ENCODE results near the gene KY. TPM values are rescaled to one million over a fixed set of nuclear protein-coding genes. Genes with fewer than 3 reads are reported as not detected.
A peak's percentile ranks its signal among the peaks of the same experiment; 100 is the strongest.

KY gene
- total RNA-seq, 2 donors from 2014 or later = not detected

DNA sequence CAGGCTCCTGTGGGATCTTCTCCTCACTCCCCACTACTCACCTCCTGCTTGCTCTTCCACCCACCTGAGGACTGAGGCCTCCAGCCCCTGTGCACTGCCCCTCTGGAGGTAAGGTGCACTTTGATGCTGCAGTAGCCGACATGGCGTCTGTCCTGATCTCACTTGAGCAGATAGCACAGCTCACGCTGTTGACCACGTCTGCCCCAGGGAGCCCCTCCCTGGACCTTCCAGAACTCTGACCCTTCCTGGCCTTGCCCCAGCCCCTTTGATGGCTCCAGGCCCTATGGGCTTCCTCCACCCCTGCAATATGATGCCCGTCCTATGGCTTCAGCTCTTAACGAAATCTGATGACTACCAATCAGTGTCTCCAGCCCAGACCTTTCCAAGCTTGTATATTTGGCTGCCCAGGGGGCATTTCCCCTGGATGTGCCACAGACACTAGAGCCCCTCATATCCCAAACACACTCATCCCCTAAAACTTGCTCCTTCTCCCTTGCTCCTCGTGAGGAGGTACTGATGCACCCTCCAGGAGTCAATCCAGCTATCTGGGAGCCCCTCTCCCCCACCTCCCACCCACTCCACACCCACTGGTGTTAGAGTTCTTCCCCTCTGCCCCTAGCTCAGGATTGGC, 27.1 kb downstream of the KY start:
- H3K27ac Mint-ChIP-seq = no peak overlapping the region
- H3K36me3 Mint-ChIP-seq (ENCODE audit: low read depth) = no peaks in the 10 kb centered on the region
- H3K27me3 Mint-ChIP-seq = peaks cover 8% of the 10 kb centered on the region
- ATAC-seq (replicated peaks) = no peak
- no peaks in the 10 kb centered on the region for H3K4me1 Mint-ChIP-seq
- H3K9me3 Mint-ChIP-seq = peaks cover 3% of the 10 kb centered on the region
- no peak overlapping the region for H3K4me3 Mint-ChIP-seq

DNA sequence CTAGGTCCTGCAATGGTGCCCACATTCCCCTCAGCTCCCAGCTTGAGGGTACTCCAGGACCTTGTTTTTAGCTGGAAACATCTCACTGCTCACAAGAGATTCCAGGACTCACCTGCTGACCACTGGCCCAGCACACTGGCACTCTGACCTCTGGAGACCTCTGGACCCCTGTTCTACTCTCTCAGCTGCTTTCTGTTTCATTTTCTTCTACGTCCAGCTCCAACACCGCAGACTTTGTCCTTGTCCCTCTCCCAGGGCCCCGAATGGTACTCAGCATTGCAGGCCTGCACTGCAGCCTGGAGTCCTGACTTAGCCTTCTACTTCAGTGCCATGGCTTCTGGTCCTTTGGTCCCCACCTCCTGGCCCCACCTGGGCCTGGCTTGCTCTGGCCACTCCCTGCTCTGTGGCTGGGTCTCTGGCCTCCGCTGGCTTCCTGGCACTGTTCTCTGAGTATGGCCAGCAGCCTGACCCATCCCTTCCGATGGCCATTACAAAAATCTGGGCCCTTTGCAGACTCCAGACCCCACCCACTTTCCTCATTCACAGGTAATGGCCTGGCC, 27.9 kb downstream of the KY start:
- ATAC-seq (replicated peaks) = no peak
- Mint-ChIP-seq H3K4me3 (no peak overlapping the region), H3K9me3 (peaks cover 3% of the 10 kb centered on the region), H3K27me3 (peaks cover 8% of the 10 kb centered on the region), H3K27ac (no peak overlapping the region), H3K4me1 (no peaks in the 10 kb centered on the region), H3K36me3 (ENCODE audit: low read depth) (no peaks in the 10 kb centered on the region)

DNA sequence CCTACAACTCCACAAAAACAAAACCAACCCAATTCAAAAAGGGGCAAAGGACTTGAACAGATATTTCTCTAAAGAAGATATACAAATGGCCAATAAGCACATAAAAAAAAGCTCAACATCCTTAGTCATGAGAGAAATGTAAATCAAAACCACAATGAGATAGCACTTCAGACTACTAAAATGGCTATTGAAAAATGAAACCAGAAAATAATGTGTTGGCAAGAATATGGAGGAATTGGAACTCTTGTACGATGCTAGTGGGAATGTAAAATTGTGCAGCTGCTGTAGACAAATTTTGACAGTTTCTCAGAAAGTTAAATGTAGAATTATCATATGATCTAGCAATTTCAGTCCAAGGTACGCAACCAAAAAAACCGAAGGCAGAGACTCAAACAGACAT, 29.0 kb downstream of the KY start:
- no peak for ATAC-seq (replicated peaks)
- Mint-ChIP-seq H3K9me3 (no peaks in the 10 kb centered on the region), H3K27ac (no peak overlapping the region), H3K4me3 (no peak overlapping the region), H3K4me1 (no peaks in the 10 kb centered on the region), H3K27me3 (no peaks in the 10 kb centered on the region), H3K36me3 (ENCODE audit: low read depth) (no peaks in the 10 kb centered on the region)

DNA sequence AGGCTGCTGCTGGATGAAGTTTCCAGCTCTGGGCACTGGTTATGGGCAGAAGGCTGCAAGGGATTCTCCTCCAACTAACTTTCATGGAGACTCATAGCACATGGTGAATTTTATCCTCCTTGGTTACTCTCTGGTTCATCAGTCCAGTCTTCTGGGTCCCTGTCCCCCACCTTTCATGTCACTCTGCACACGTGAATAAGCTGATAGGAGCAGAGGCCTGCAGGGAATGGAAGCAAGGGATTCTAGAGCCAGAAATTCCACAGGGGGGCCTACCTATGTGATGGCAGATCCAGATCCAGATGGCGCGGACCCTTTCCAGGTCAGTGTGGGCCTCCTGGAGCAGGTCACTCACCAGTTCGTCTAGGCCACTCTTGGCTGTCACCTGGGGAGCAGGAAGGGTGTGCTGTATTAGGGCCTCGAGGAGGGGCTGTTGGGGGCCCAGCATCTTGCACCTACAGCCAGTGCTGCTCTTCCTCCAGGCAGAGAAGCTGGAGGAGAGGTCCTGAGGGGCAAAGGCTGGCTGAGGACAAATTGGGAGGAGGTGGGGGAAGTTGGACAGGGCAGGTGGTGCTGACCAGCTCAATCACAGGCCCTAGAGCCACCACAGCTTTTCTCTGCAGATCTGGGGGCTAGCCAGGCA, 30.2 kb downstream of the KY start:
- ATAC-seq (replicated peaks) = no peak
- Mint-ChIP-seq H3K27ac (no peak overlapping the region), H3K27me3 (no peaks in the 10 kb centered on the region), H3K4me3 (no peak overlapping the region), H3K4me1 (no peaks in the 10 kb centered on the region), H3K9me3 (no peaks in the 10 kb centered on the region), H3K36me3 (ENCODE audit: low read depth) (no peaks in the 10 kb centered on the region)

DNA sequence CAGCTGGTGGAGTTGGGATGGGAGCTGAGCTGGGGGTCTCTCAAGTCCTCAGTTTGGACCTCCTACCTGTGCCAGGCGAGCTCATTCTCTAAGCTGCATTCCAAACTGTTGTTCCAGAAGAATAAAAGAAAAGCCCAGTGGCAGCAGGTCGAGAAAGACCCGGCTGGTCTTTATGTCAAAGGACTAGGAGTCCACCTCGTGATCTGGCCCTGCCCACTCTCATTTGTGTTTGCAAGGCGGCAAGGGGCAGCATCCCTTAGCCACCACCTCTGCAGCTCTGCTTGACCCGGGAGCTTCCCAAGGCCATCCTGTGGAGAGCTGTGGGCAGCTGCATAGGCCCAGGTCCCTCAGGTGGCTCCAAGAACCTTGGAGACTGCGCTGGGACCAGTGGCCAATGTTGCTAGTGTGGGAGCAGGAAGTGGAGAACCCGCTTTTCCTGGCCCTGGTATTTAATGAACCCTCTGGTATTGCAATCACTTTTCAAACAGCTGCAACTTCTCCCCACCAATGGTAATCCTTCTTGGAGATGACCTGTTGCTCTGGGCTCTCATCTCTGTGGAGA, 30.9 kb downstream of the KY start:
- ATAC-seq (replicated peaks) = no peak
- Mint-ChIP-seq H3K4me1 (no peaks in the 10 kb centered on the region), H3K27me3 (no peaks in the 10 kb centered on the region), H3K4me3 (no peak overlapping the region), H3K36me3 (ENCODE audit: low read depth) (no peaks in the 10 kb centered on the region), H3K9me3 (no peaks in the 10 kb centered on the region), H3K27ac (no peak overlapping the region)

DNA sequence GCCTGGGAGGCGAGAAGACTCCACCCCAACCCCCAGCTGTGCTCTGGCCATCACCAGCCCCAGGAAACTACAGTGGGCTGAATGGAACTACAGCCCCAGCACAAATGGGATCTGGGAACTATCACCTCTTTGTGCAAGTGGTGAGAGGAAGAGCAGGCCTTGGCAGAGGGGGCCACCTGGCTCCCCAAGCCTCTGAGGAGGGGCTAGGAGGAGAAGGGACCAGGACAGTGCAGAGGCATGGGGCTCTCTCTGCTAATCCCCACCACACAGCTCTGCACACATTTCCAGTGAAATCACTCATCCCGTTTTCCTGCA, 31.6 kb downstream of the KY start:
- ATAC-seq (replicated peaks) = peak; percentile 11
- H3K36me3 Mint-ChIP-seq (ENCODE audit: low read depth) = no peaks in the 10 kb centered on the region
- no peaks in the 10 kb centered on the region for H3K27me3 Mint-ChIP-seq
- H3K9me3 Mint-ChIP-seq = no peaks in the 10 kb centered on the region
- no peak overlapping the region for H3K4me3 Mint-ChIP-seq
- H3K27ac Mint-ChIP-seq = no peak overlapping the region
- H3K4me1 Mint-ChIP-seq = no peaks in the 10 kb centered on the region

DNA sequence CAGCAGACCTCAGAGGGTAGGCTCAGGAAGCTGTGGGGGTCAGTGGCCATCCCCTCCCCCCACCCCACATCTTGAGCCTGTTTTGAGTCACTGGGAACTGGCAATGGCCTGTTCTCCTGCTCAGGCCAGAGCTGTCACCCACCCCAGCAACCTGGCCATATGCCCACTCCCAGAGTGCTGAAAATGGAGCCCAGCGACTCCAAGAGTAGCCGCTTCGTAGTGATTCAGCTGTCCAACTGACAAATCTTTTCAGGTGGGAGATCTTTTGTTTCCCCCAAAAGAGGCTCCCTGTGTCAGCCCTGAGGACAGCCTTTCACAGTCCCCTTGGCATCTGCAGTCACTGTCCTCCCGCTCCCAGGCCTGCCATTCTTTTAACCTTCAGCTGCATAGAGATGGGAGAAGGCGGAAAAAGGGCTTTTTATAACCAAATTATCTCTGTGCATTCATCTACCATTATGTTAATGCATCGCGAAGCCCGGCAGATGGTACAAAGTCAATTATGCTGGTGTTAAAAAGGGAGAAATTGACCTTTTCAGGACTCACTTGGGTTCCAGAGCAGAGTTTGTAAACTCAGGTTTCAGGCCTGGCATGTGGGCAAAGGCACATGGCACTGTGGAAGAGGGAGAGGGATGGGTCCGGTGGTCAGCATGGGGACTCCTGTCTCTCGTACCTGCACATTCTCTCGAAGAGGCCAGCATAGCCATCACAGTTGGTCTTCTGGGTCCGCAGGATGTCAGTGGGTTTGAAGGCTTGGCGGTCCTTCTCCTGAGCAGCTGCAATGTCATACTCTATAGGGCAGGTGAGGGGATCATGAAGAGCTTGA, 32.1 kb downstream of the KY start:
- Mint-ChIP-seq H3K9me3 (no peaks in the 10 kb centered on the region), H3K27ac (no peak overlapping the region), H3K36me3 (ENCODE audit: low read depth) (no peaks in the 10 kb centered on the region), H3K4me1 (no peaks in the 10 kb centered on the region), H3K27me3 (no peaks in the 10 kb centered on the region), H3K4me3 (no peak overlapping the region)
- ATAC-seq (replicated peaks) = no peak

DNA sequence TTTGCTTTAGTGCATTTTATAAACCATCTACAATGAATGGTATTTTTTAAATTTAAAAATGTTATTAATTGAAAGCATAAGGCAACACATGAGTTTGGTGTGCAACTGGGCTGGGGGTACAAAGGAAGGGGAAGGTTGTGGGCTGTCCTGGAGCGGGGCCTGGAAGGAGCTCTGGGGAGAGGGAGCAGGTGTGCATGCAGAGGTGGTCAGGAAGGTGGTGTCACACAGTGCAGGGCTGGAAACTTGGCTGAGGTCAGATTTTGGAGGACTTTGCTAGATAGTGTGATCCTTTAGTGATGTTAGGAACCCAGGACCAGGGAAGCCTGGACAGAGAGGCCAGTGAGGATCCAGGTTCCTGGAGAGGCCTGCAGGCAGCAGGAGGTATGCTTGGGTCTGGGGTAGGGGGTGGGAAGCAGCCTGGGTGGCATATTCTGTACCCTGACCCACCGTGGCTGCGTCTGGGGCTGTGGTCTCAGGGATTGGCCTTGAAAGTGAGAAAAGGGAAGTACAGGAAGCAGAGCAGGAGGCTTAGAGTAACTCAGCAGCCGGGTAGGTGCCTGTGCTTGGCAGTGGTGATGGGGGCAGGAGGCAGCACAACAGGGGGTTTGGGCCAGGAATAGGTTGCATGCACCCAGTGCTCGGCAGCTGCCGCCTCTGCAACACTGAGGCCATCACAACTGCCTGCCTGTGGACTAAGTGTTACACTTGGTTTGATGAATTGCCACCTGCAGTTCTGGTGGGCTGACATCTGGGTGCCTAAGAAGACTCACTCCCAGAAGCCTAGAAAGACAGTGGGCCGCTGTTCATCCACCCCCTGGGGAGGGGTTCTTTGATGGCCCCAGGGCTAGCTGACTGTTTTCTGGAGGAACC, 33.0 kb downstream of the KY start:
- ATAC-seq (replicated peaks) = no peak
- no peaks in the 10 kb centered on the region for H3K36me3 Mint-ChIP-seq (ENCODE audit: low read depth)
- no peak overlapping the region for H3K4me3 Mint-ChIP-seq
- H3K9me3 Mint-ChIP-seq = no peaks in the 10 kb centered on the region
- H3K27ac Mint-ChIP-seq = no peak overlapping the region
- no peaks in the 10 kb centered on the region for H3K4me1 Mint-ChIP-seq
- no peaks in the 10 kb centered on the region for H3K27me3 Mint-ChIP-seq

DNA sequence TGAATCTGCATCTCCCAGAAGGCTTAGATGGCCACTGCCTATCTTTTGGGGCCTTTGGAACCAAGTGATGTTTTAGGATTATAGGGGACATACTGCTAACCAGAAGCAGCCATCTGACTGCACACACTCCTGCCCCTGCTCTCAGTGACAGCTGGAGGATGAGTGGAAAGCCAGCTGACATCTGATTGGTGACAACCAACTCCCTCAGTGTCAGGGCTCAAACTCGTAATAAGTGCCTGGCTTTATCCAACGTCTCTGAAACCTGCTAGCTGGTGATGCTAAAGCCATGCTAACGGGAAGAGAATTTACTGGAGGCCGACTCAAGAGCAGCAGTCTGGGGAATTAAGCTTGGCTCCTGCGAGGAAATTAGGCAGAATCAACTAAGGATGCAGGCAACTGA, 35.1 kb downstream of the KY start:
- Mint-ChIP-seq H3K27ac (no peak overlapping the region), H3K4me3 (no peak overlapping the region), H3K4me1 (no peaks in the 10 kb centered on the region), H3K9me3 (no peaks in the 10 kb centered on the region), H3K27me3 (peaks cover 3% of the 10 kb centered on the region), H3K36me3 (ENCODE audit: low read depth) (no peaks in the 10 kb centered on the region)
- ATAC-seq (replicated peaks) = no peak

DNA sequence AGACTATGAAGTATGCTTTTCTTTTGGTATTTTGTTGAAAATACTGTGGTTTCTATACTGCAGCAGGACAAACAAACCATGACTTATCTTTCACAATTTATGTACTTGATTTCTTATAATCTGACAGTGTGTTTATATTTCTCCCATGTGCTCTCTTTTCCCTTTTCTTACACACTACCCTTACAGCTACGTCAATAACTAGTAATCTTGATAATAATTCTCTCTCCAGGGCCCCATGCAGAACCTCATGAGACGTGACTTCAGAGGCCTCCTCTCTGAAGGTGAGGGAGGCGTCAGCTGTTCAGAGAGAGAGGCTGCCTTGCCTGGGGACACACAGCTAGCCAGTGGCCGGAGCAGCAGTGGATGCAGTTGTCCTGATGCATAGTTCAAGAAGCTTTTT, 35.9 kb downstream of the KY start:
- no peaks in the 10 kb centered on the region for H3K36me3 Mint-ChIP-seq (ENCODE audit: low read depth)
- no peak for ATAC-seq (replicated peaks)
- H3K4me3 Mint-ChIP-seq = no peak overlapping the region
- H3K27ac Mint-ChIP-seq = no peak overlapping the region
- H3K27me3 Mint-ChIP-seq = peaks cover 9% of the 10 kb centered on the region
- H3K9me3 Mint-ChIP-seq = no peaks in the 10 kb centered on the region
- no peaks in the 10 kb centered on the region for H3K4me1 Mint-ChIP-seq

DNA sequence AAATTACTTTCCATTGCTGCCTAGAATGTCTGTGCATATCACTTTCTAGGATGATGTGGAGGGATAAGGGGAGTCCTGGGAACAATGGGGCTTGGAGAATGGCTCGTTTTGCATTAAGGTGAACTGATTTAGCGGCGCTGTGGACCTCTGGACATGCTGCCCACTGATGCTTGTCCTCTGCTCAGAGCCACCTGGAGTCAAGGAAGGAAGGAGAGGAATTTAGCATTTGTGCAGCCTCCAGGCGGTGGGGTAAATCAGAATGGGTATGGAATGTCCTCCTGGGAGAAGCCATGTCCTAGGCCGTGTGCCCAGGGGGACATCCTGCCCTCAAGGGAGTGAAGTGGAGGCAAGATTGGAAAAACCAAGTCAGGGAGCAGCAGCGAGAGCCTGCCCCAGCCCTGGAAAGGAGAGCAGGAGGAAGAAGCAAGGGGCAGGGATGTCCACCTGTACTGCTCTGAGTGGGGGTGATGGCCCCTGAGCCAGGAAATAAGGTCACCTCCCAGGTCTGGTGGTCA, 37.8 kb downstream of the KY start:
- Mint-ChIP-seq H3K4me3 (no peak overlapping the region), H3K27ac (no peak overlapping the region), H3K36me3 (ENCODE audit: low read depth) (no peaks in the 10 kb centered on the region), H3K27me3 (peaks cover 13% of the 10 kb centered on the region), H3K4me1 (no peaks in the 10 kb centered on the region), H3K9me3 (no peaks in the 10 kb centered on the region)
- no peak for ATAC-seq (replicated peaks)

DNA sequence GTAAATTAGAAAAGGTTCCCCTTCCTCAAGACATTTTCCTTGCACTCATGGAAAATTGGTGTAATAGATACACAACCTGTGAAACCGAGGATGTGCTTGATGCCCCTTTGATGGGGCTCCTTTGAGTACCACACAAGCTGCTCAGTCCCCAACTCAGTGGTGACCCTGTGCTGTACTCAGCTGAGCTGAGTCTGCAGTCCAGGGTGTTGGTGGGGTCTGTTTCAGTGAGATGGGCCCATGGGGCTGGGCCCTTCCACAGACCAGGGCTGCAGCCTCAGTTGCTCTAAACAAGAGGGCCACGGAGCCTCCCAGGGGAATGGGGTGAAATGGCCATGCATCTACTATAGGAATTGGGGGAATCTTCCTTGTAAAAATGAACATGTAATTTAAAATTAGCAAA, 39.3 kb downstream of the KY start:
- Mint-ChIP-seq H3K27ac (no peak overlapping the region), H3K4me1 (peaks cover 5% of the 10 kb centered on the region), H3K27me3 (peaks cover 20% of the 10 kb centered on the region), H3K36me3 (ENCODE audit: low read depth) (no peaks in the 10 kb centered on the region), H3K9me3 (no peaks in the 10 kb centered on the region), H3K4me3 (no peak overlapping the region)
- no peak for ATAC-seq (replicated peaks)

DNA sequence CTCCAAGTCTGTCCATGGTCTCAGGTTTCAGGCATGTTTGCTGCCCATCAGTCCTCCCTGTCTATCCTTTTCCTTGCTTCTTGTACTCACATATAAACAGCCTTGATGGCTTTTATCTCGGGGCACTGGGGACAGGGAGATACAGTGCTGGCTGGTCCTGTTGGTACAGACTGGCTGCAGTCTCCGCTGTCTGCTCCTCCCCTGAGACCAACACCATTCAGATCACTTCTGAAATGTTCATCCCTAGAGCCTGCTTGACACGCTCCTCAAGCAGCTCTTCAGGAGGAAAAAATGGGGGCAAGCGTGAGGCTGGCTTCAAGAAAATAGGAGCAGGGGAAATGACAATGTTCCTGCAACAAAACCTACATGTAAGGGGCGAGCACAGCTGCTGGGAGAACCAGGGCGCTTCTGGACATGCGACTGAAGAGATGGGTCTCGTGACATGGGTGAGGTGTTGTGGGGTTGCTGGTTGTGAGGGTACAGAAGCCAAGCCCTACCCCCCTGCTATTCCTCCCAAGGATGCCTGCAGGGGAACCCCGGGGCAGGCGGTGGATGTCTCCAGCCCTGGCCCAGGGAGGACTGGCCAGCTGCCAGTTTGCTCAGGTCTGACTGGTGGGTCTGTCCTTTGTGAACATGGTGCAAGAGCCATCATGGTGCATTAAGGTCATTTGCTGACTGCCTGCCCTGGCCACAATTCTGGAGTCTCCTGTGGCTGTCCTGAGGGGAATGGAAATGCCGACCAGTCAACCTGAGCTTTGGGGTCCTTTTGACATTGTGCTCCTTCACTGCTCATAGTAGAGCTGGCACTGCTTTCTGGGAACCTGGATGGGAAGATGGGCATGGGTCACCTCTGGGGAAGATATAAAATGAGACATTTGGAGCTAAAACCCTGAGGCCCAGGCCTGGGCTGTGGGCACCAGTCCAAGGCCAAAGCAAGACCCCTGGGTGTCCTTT, 40.1 kb downstream of the KY start:
- Mint-ChIP-seq H3K27ac (no peak overlapping the region), H3K27me3 (peaks cover 25% of the 10 kb centered on the region), H3K4me1 (peaks cover 6% of the 10 kb centered on the region), H3K9me3 (no peaks in the 10 kb centered on the region), H3K4me3 (no peak overlapping the region), H3K36me3 (ENCODE audit: low read depth) (no peaks in the 10 kb centered on the region)
- no peak for ATAC-seq (replicated peaks)

Data from activated T-helper 17 cell treated with anti-CD3 and anti-CD28 coated beads, Interleukin-2, amount 50 U/mL, for 72 hours (primary cell).